NB4 (cell line): ENCODE results near the gene TSPAN4.

Experiments
- CTCF ChIP-seq: IDR thresholded peaks from one replicate; pipeline ENCODE4 v1.5.1; 2012; ENCODE audit warnings: low read depth, low read length
- POLR2A ChIP-seq: IDR thresholded peaks from 2 replicates; pipeline ENCODE4 v1.6.1; 2011; ENCODE audit warnings: mild to moderate bottlenecking; ENCODE audit not compliant: insufficient read length; ENCODE audit errors: extremely low read depth

DNA sequence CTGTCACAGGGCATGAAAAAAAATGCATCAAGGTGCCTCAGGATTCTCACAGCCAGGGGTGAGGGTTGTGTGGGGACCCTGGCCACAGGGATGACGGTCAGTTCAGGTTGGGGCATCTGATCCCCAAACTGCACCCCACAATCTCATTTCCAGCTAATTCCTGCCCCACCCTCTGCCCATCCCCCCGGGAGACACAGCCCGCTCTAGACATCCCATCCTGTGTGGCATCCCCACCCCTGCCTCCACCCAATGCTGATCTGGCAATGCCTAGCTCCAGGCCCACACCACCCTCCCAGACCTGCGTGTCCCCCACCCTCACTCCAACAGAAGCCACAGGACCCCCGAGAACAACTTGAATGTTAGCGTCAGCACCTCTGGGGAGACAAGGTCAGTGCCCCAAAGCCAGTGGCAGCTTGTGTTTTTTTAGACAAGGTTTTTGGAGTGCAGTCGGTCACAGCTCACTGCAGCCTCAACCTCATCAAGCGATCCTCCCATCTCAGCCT is 25.3 kb downstream of the TSPAN4 start:
- no peak for TF ChIP-seq CTCF
- TF ChIP-seq POLR2A: no peak
